ENCODE results near the gene HSD17B2.
"Not testable (repeated sequence)": the region's sequence is repeated elsewhere in the genome, so short reads cannot be mapped to it uniquely, and the experiment has no call there.

Gene HSD17B2

GRCh38 chr16:82085011-82085779 lies 50.1 kb downstream of the HSD17B2 start:
- Histone ChIP-seq H3K27ac (ENCODE audit: low read depth, low read length) (no peak overlapping the region), H3K9ac (ENCODE audit: low read length) (no peak overlapping the region), H3K9me3 (ENCODE audit: low read length) (no peaks in the 10 kb centered on the region), H3K27me3 (ENCODE audit: control insufficient read depth in 1 of 2, insufficient read depth in 2 of 2, low read length in 2 of 2) (no peaks in the 10 kb centered on the region), H3K4me3 (ENCODE audit: low read depth in 1 of 2, low read length in 2 of 2) (no peak overlapping the region), H3K4me1 (ENCODE audit: insufficient read depth, low read length) (no peaks in the 10 kb centered on the region), H3K36me3 (ENCODE audit: insufficient read depth, low read length) (no peaks in the 10 kb centered on the region)

DNA sequence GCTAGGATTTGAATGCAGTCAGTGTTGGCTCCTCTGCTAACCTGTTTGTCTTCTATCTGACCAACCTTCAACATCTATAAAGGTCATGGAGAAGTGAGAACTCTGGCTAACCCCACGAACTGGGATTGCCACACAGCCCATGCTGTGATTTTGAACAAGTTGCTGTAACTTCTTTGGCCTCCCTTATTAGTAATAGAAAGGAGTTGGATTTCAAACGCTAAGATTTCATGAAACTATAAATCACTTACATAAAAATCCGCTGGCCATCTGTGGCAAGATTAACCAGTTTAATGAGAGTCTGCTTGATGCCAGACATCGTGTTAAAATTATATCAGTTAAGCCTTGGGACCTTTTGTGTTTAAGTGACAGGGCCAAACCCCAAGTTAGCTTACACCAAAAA lies 53.4 kb downstream of the HSD17B2 start:
- Histone ChIP-seq H3K36me3 (ENCODE audit: insufficient read depth, low read length) (no peaks in the 10 kb centered on the region), H3K9me3 (ENCODE audit: low read length) (no peaks in the 10 kb centered on the region), H3K27ac (ENCODE audit: low read depth, low read length) (no peak overlapping the region), H3K27me3 (ENCODE audit: control insufficient read depth in 1 of 2, insufficient read depth in 2 of 2, low read length in 2 of 2) (no peaks in the 10 kb centered on the region), H3K9ac (ENCODE audit: low read length) (no peak overlapping the region), H3K4me3 (ENCODE audit: low read depth in 1 of 2, low read length in 2 of 2) (no peak overlapping the region), H3K4me1 (ENCODE audit: insufficient read depth, low read length) (peaks cover 9% of the 10 kb centered on the region)

GRCh38 chr16:82091241-82091640 lies 56.2 kb downstream of the HSD17B2 start:
- H3K9me3 ChIP-seq (ENCODE audit: low read length) = no peaks in the 10 kb centered on the region
- no peaks in the 10 kb centered on the region for H3K36me3 ChIP-seq (ENCODE audit: insufficient read depth, low read length)
- H3K27ac ChIP-seq (ENCODE audit: low read depth, low read length) = no peak overlapping the region
- H3K27me3 ChIP-seq (ENCODE audit: control insufficient read depth in 1 of 2, insufficient read depth in 2 of 2, low read length in 2 of 2) = no peaks in the 10 kb centered on the region
- H3K4me1 ChIP-seq (ENCODE audit: insufficient read depth, low read length) = peaks cover 9% of the 10 kb centered on the region
- H3K9ac ChIP-seq (ENCODE audit: low read length) = no peak overlapping the region
- H3K4me3 ChIP-seq (ENCODE audit: low read depth in 1 of 2, low read length in 2 of 2) = no peak overlapping the region

DNA sequence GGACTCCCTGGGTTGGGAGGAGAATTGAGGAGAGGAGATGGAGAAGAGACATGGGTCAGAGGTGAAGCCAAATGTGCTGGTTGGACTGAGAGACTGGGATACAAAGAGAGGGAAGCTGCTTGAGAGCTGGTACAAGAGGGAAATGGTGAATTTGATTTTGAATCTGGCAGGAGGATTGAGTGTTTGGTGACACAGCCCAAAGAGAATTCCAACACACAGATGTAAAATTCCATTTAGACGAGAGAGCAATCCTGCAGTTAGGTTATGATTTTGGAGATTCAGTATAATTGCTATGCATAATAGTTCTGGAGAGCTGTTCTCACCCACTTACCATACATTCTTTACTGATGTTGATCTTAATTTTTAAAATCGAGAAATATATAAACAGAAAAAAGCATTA lies 57.7 kb downstream of the HSD17B2 start:
- Histone ChIP-seq H3K4me3 (ENCODE audit: low read depth in 1 of 2, low read length in 2 of 2) (no peak overlapping the region), H3K36me3 (ENCODE audit: insufficient read depth, low read length) (no peaks in the 10 kb centered on the region), H3K4me1 (ENCODE audit: insufficient read depth, low read length) (peaks cover 9% of the 10 kb centered on the region), H3K27ac (ENCODE audit: low read depth, low read length) (no peak overlapping the region), H3K9me3 (ENCODE audit: low read length) (no peaks in the 10 kb centered on the region), H3K9ac (ENCODE audit: low read length) (no peak overlapping the region), H3K27me3 (ENCODE audit: control insufficient read depth in 1 of 2, insufficient read depth in 2 of 2, low read length in 2 of 2) (no peaks in the 10 kb centered on the region)

DNA sequence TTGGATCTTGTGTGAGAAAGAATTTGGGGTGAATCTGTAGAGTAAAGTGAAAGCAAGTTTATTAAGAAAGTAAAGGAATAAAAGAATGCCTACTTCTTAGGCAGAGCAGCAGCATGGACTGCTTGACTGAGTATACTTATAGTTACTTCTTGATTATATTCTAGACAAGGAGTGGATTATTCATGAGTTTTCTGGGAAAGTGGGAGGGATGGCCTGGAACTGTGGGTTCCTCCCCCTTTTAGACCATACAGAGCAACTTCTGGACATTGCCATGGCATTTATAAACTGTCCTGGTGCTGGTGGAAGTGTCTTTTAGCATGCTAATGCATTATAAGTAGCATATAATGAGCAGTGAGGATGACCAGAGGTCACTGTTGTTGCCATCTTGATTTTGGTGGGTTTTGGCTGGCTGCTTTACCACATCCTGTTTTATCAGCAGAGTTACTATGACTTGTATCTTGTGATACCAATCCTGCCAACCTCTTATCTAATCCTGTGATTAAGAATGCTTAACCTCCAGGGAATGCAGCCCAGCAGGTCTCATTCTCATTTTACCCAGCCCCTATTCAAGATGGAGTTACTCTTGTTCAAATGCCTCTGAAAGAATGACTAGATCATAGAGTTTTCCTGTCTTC lies 58.7 kb downstream of the HSD17B2 start:
- no peak overlapping the region for H3K9ac ChIP-seq (ENCODE audit: low read length)
- peaks cover 9% of the 10 kb centered on the region for H3K4me1 ChIP-seq (ENCODE audit: insufficient read depth, low read length)
- no peak overlapping the region for H3K4me3 ChIP-seq (ENCODE audit: low read depth in 1 of 2, low read length in 2 of 2)
- H3K27me3 ChIP-seq (ENCODE audit: control insufficient read depth in 1 of 2, insufficient read depth in 2 of 2, low read length in 2 of 2) = no peaks in the 10 kb centered on the region
- no peaks in the 10 kb centered on the region for H3K36me3 ChIP-seq (ENCODE audit: insufficient read depth, low read length)
- H3K9me3 ChIP-seq (ENCODE audit: low read length) = no peaks in the 10 kb centered on the region
- H3K27ac ChIP-seq (ENCODE audit: low read depth, low read length) = no peak overlapping the region

GRCh38 chr16:82094942-82095540 lies 60.0 kb downstream of the HSD17B2 start:
- peaks cover 9% of the 10 kb centered on the region for H3K4me1 ChIP-seq (ENCODE audit: insufficient read depth, low read length)
- H3K27ac ChIP-seq (ENCODE audit: low read depth, low read length) = no peak overlapping the region
- H3K9ac ChIP-seq (ENCODE audit: low read length) = no peak overlapping the region
- no peaks in the 10 kb centered on the region for H3K36me3 ChIP-seq (ENCODE audit: insufficient read depth, low read length)
- no peaks in the 10 kb centered on the region for H3K9me3 ChIP-seq (ENCODE audit: low read length)
- no peaks in the 10 kb centered on the region for H3K27me3 ChIP-seq (ENCODE audit: control insufficient read depth in 1 of 2, insufficient read depth in 2 of 2, low read length in 2 of 2)
- no peak overlapping the region for H3K4me3 ChIP-seq (ENCODE audit: low read depth in 1 of 2, low read length in 2 of 2)

- H3K36me3 ChIP-seq (ENCODE audit: insufficient read depth, low read length) = no peaks in the 10 kb centered on the region
- no peak overlapping the region for H3K27ac ChIP-seq (ENCODE audit: low read depth, low read length)
- no peaks in the 10 kb centered on the region for H3K9me3 ChIP-seq (ENCODE audit: low read length)
- H3K4me3 ChIP-seq (ENCODE audit: low read depth in 1 of 2, low read length in 2 of 2) = no peak overlapping the region
- H3K27me3 ChIP-seq (ENCODE audit: control insufficient read depth in 1 of 2, insufficient read depth in 2 of 2, low read length in 2 of 2) = no peaks in the 10 kb centered on the region
- no peak overlapping the region for H3K9ac ChIP-seq (ENCODE audit: low read length)
- no peaks in the 10 kb centered on the region for H3K4me1 ChIP-seq (ENCODE audit: insufficient read depth, low read length)
Measured at GRCh38 chr16:82096641-82097040, 61.6 kb downstream of the HSD17B2 start.

DNA sequence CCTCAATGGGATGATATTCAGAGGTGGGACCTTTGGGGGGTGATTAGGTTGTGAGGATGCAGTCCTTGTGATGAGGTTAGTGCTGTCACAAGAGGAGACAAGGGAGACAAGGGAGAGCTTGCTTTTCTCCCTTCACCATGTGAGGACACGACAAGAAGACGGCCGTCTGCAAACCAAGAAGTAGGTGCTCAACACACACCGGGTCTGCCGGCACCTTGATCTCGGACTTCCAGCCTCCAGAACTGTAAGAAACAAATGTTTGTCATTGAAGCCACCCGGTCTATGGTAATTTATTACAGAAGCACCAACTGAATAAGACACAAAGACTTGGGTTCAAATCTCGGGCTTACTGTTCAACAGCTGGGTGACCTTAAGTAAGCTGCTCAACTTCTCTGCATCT lies 70.1 kb downstream of the HSD17B2 start:
- Histone ChIP-seq H3K27ac (ENCODE audit: low read depth, low read length) (no peak overlapping the region), H3K9me3 (ENCODE audit: low read length) (no peaks in the 10 kb centered on the region), H3K4me3 (ENCODE audit: low read depth in 1 of 2, low read length in 2 of 2) (no peak overlapping the region), H3K36me3 (ENCODE audit: insufficient read depth, low read length) (no peaks in the 10 kb centered on the region), H3K9ac (ENCODE audit: low read length) (no peak overlapping the region), H3K27me3 (ENCODE audit: control insufficient read depth in 1 of 2, insufficient read depth in 2 of 2, low read length in 2 of 2) (no peaks in the 10 kb centered on the region), H3K4me1 (ENCODE audit: insufficient read depth, low read length) (no peaks in the 10 kb centered on the region)

DNA sequence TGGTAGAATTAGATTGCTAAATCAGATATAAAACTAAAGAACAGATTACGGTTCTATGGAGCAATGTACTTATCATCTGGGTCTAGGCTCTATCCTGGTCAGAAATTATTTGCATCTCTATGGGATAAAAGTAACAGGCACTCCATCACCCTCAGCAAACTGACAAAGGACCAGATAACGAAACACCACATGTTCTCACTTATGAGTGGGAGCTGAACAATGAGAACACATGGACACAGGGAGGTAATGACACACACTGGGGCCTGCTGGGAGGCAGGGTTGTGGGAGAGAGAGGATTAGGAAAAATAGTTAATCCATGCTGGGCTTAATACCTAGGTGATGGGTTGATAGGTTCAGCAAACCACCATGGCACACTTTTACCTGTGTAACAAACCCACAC lies 73.0 kb downstream of the HSD17B2 start:
- Histone ChIP-seq H3K4me3 (ENCODE audit: low read depth in 1 of 2, low read length in 2 of 2) (no peak overlapping the region), H3K27me3 (ENCODE audit: control insufficient read depth in 1 of 2, insufficient read depth in 2 of 2, low read length in 2 of 2) (no peaks in the 10 kb centered on the region), H3K27ac (ENCODE audit: low read depth, low read length) (no peak overlapping the region), H3K9me3 (ENCODE audit: low read length) (no peaks in the 10 kb centered on the region), H3K4me1 (ENCODE audit: insufficient read depth, low read length) (no peaks in the 10 kb centered on the region), H3K36me3 (ENCODE audit: insufficient read depth, low read length) (no peaks in the 10 kb centered on the region), H3K9ac (ENCODE audit: low read length) (no peak overlapping the region)

DNA sequence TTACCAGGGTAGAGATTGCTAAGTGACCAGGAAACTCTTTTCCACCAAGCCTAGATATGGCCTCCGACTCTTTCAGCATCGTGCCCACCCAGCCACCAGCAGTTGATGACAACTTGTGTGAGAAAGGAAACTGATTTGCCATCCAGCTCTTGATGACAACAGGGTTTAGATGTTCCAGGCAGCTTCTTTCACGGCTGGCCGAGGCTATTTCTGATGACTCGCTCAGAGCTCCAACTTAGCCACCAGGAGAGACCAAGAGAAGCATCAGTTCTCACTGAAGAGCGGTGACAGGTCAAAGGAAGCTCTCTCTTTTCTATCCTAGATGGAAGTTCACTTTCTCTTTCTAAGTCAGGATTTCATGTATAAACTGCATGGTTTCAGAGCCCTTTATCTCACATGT lies 73.7 kb downstream of the HSD17B2 start:
- no peaks in the 10 kb centered on the region for H3K9me3 ChIP-seq (ENCODE audit: low read length)
- no peaks in the 10 kb centered on the region for H3K27me3 ChIP-seq (ENCODE audit: control insufficient read depth in 1 of 2, insufficient read depth in 2 of 2, low read length in 2 of 2)
- no peaks in the 10 kb centered on the region for H3K36me3 ChIP-seq (ENCODE audit: insufficient read depth, low read length)
- no peaks in the 10 kb centered on the region for H3K4me1 ChIP-seq (ENCODE audit: insufficient read depth, low read length)
- H3K9ac ChIP-seq (ENCODE audit: low read length) = no peak overlapping the region
- H3K4me3 ChIP-seq (ENCODE audit: low read depth in 1 of 2, low read length in 2 of 2) = no peak overlapping the region
- no peak overlapping the region for H3K27ac ChIP-seq (ENCODE audit: low read depth, low read length)

DNA sequence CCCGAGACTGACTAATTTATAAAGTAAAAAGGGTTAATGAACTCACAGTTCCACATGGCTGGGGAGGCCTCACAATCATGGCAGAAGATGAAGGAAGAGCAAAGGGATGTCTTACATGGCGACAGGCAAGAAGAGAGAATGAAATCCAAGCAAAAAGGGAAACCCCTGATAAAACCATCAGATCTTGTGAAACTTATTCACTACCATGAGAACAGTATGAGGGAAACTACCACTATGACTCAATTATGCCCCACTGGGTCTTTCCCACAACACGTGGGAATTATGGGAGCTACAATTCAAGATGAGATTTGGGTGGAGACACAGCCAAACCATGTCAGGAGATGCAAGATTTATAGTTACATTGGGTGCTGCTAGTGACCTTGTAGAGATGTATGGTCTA lies 74.2 kb downstream of the HSD17B2 start:
- H3K36me3 ChIP-seq (ENCODE audit: insufficient read depth, low read length); H3K27ac ChIP-seq (ENCODE audit: low read depth, low read length); H3K9me3 ChIP-seq (ENCODE audit: low read length); H3K9ac ChIP-seq (ENCODE audit: low read length); H3K4me1 ChIP-seq (ENCODE audit: insufficient read depth, low read length); H3K27me3 ChIP-seq (ENCODE audit: control insufficient read depth in 1 of 2, insufficient read depth in 2 of 2, low read length in 2 of 2); H3K4me3 ChIP-seq (ENCODE audit: low read depth in 1 of 2, low read length in 2 of 2): not testable (repeated sequence)

DNA sequence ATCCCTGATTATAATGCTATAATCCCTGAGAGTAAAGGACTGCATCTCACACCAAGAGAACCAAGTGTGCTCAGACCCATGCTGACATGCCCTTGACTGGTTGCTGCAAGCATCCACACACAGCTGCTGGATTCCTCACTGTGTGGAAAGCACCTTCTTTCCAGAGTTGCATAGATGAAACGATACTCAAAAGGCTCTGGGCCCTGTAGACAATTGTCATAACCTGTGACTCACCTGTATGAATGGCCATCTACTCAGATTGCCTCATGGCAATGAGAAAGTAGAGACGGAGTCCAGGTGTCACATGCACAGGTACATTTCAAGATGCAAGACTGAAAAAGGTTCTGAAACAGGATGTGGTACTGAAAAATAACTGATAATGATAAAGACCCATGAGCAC lies 76.9 kb downstream of the HSD17B2 start:
- no peaks in the 10 kb centered on the region for H3K27me3 ChIP-seq (ENCODE audit: control insufficient read depth in 1 of 2, insufficient read depth in 2 of 2, low read length in 2 of 2)
- H3K9me3 ChIP-seq (ENCODE audit: low read length) = no peaks in the 10 kb centered on the region
- no peaks in the 10 kb centered on the region for H3K36me3 ChIP-seq (ENCODE audit: insufficient read depth, low read length)
- no peak overlapping the region for H3K9ac ChIP-seq (ENCODE audit: low read length)
- no peak overlapping the region for H3K27ac ChIP-seq (ENCODE audit: low read depth, low read length)
- no peaks in the 10 kb centered on the region for H3K4me1 ChIP-seq (ENCODE audit: insufficient read depth, low read length)
- H3K4me3 ChIP-seq (ENCODE audit: low read depth in 1 of 2, low read length in 2 of 2) = no peak overlapping the region

Measured in muscle layer of colon (tissue), 2 donors.